ENCODE results near the gene STX10. TPM values are rescaled to one million over a fixed set of nuclear protein-coding genes. Genes with fewer than 3 reads are reported as not detected.

Gene STX10
- total and polyA plus RNA-seq, 9 of the 15 experiments (the other 6 are each of a cell fraction or from before 2014, with no cell fraction given), result 0.51 to 66.3 (median 31.0) TPM

DNA sequence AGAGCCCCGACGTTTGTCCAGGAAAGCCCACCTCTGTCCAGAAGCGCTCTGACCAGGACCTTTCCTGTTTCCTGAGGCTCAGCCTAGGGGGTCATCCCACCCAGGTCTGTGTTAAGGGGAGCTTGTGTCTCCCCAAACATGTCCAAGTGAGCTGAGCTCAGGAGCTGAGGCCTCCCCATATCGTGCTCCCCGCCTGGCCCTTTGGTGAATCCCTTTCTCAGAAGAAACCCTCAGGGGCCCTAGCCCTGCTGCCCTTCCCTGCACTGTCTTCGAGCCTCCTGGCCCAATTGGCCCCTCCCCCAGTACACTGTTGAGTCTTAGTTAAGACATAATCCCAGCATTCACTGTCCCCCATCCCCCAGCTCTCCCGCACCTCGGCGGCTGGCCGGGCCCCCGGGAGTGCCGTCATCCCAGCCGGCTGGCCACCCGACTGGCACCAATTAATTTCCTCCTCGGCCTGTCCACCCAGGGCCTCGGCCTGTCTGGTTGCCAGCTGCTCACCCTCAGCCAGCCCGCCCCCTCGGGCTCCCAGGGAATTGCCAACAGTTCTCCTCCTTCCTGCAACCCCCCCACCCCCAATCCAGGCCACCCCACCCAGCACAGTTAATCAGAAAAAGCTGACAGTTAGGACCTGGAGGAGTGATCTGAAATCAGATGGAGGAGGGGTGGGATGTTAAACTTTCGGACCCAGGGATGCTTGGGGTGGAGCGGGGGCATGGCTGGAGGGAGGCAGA lies 13.6 kb upstream of the STX10 start (continued):
- TF ChIP-seq KDM4B (IDR thresholded peaks at IDR 0.05; ENCODE audit: borderline replicate concordance in 2 of 2, low read depth in 1 of 2) (no peak), ZNF324 (CRISPR knock-in tag; IDR thresholded peaks at IDR 0.05) (no peak), NBN (IDR thresholded peaks at IDR 0.05; ENCODE audit: low read depth) (0 out of 2 replicates have a peak, but pooled peaks have one; percentile 48), THRB (CRISPR knock-in tag; conservative IDR thresholded peaks at IDR 0.05) (no peak), LEF1 (IDR thresholded peaks at IDR 0.05) (peak; percentile 85), ZSCAN32 (CRISPR knock-in tag; IDR thresholded peaks at IDR 0.05) (no peak), ZNF589 (CRISPR knock-in tag; IDR thresholded peaks at IDR 0.05; ENCODE audit: low read depth) (no peak), TARDBP (IDR thresholded peaks at IDR 0.05) (no peak), YY1 (IDR thresholded peaks at IDR 0.05; ENCODE audit: borderline replicate concordance in 1 of 3, control insufficient read depth in 1 of 3, extremely low read depth in 1 of 3, insufficient read depth in 3 of 3, insufficient read length in 1 of 3, insufficient replicate concordance in 2 of 3, low read depth in 1 of 3, low read length in 2 of 3) (peak in 1 of 3 experiments; percentile 23), SFPQ (IDR thresholded peaks at IDR 0.05; ENCODE audit: low read depth, low read length) (no peak), RB1 (IDR thresholded peaks at IDR 0.05; ENCODE audit: low read depth) (peak; percentile 67; the same call in 1 of the 2 replicates), ZNF12 (CRISPR knock-in tag; IDR thresholded peaks at IDR 0.05) (no peak), RFX7 (CRISPR knock-in tag; IDR thresholded peaks at IDR 0.05) (no peak)
- TF ChIP-seq, protein P1, sequence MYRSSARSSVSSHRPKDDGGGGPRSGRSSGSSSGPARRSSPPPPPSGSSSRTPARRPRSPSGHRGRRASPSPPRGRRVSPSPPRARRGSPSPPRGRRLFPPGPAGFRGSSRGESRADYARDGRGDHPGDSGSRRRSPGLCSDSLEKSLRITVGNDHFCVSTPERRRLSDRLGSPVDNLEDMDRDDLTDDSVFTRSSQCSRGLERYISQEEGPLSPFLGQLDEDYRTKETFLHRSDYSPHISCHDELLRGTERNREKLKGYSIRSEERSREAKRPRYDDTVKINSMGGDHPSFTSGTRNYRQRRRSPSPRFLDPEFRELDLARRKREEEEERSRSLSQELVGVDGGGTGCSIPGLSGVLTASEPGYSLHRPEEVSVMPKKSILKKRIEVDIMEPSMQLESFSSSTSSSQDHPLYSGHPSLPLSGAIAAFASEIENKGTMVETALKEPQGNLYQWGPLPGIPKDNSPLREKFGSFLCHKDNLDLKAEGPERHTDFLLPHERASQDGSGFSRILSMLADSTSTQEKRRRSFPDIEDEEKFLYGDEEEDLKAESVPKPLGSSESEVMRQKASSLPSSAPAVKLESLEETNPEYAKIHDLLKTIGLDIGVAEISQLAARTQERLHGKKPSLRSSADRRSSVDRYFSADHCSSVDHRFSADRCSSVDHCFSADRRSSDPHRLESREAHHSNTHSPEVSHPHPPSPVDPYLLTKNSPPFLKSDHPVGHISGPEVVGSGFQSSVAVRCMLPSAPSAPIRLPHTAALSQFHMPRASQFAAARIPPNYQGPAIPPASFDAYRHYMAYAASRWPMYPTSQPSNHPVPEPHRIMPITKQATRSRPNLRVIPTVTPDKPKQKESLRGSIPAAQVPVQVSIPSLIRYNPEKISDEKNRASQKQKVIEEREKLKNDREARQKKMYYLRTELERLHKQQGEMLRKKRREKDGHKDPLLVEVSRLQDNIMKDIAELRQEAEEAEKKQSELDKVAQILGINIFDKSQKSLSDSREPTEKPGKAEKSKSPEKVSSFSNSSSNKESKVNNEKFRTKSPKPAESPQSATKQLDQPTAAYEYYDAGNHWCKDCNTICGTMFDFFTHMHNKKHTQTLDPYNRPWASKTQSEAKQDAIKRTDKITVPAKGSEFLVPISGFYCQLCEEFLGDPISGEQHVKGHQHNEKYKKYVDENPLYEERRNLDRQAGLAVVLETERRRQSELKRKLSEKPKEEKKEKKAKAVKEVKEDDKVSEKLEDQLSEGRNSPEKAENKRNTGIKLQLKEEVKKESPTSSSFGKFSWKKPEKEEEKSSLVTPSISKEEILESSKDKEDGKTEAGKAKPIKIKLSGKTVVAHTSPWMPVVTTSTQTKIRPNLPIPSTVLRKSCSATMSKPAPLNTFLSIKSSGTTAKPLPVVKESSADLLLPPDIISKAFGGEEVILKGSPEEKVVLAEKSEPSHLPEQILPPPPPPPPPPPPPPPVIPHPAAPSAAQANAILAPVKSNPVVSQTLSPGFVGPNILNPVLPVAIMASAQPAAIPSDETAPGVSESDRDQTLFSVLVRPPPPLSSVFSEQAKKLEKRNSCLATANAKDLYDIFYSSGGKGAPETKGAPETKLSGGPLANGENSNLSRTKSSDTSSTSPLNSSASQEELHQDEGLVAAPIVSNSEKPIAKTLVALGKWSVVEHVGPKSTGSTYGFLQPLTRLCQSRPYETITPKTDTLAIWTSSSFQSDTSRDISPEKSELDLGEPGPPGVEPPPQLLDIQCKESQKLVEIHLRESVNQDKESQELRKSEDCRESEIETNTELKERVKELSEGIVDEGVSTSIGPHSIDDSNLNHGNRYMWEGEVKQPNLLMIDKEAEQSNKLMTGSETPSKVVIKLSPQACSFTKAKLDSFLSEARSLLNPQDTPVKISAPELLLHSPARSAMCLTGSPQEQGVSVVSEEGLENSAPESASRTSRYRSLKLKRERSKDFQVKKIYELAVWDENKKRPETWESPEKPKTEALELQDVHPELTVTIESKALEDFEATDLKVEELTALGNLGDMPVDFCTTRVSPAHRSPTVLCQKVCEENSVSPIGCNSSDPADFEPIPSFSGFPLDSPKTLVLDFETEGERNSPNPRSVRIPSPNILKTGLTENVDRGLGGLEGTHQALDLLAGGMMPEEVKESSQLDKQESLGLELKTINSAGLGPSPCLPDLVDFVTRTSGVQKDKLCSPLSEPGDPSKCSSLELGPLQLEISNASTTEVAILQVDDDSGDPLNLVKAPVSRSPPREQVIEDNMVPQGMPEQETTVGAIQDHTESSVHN (IDR thresholded peaks at IDR 0.05; ENCODE audit: borderline replicate concordance in 1 of 2, low read depth in 1 of 2), result no peak

Measured in K562 (cell line).